Measurements from ENCODE around the gene TBC1D4.

DNA sequence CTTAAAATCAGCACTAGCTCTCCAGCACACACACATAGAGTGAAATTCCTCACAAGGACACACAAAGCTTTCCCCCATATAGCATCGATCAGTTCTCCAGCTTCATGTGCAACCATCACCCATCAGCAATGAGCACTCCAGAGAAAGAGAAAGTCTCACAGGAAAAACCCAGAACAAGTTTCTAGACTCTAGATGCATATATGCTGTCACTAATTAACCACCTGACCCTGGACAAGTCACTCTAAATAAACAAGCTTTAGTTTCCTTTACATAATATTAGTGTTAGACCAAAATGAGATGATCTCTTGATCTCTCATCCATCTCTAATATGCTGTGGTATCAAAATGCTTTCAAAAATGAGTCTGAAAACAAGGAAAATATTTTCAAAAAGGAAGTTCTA lies 81.2 kb downstream of the TBC1D4 start:
- TF ChIP-seq, protein P1, sequence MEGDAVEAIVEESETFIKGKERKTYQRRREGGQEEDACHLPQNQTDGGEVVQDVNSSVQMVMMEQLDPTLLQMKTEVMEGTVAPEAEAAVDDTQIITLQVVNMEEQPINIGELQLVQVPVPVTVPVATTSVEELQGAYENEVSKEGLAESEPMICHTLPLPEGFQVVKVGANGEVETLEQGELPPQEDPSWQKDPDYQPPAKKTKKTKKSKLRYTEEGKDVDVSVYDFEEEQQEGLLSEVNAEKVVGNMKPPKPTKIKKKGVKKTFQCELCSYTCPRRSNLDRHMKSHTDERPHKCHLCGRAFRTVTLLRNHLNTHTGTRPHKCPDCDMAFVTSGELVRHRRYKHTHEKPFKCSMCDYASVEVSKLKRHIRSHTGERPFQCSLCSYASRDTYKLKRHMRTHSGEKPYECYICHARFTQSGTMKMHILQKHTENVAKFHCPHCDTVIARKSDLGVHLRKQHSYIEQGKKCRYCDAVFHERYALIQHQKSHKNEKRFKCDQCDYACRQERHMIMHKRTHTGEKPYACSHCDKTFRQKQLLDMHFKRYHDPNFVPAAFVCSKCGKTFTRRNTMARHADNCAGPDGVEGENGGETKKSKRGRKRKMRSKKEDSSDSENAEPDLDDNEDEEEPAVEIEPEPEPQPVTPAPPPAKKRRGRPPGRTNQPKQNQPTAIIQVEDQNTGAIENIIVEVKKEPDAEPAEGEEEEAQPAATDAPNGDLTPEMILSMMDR (IDR thresholded peaks at IDR 0.05; ENCODE audit: low read length), result no peak
- no peak for TF ChIP-seq EZH2phosphoT487 (IDR thresholded peaks at IDR 0.05; ENCODE audit: low read length)
